Calu3 (cell line): Measurements from ENCODE around the gene GPR15. TPM values are rescaled to one million over a fixed set of nuclear protein-coding genes. Genes with fewer than 3 reads are reported as not detected.
A peak's percentile ranks its signal among the peaks of the same experiment; 100 is the strongest.

ENCODE experiments used
- Bru-seq: library from RNA; stranded (reverse); fragments of 400-500 nt; gene quantifications from one replicate; lab custom pipeline; 2021; lab: Mats Ljungman, UMichigan
- BruChase-seq, 2 experiments: library from RNA; stranded (reverse); fragments of 400-500 nt; gene quantifications; one replicate each; lab custom pipeline; 2021; lab: Mats Ljungman, UMichigan
- BruUV-seq: library from RNA; stranded (reverse); fragments of 400-500 nt; replicated peaks from 2 replicates; lab custom pipeline; 2021; lab: Mats Ljungman, UMichigan
- CTCF ChIA-PET: fragments of 300-600 bp; sonication (Branson Sonifier 250); formaldehyde crosslinking; loops from one replicate; lab custom pipeline; 2022; ENCODE audit warnings: antibody characterized with exemption; lab: Charles Lee
- DNase-seq: peaks from one replicate; pipeline ENCODE4 v3.0.0; 2022
- H3K27ac Mint-ChIP-seq: one replicate; pipeline ENCODE4 v1.8.0; 2022; ENCODE audit warnings: mixed read lengths; ENCODE audit not compliant: unreplicated experiment
- H3K27me3 Mint-ChIP-seq: one replicate; pipeline ENCODE4 v1.8.0; 2022; ENCODE audit warnings: mixed read lengths; ENCODE audit not compliant: unreplicated experiment
- H3K36me3 Mint-ChIP-seq: one replicate; pipeline ENCODE4 v1.8.0; 2022; ENCODE audit warnings: mild to moderate bottlenecking, moderate library complexity, mixed read lengths; ENCODE audit not compliant: insufficient read depth, unreplicated experiment
- H3K4me1 Mint-ChIP-seq: one replicate; pipeline ENCODE4 v1.8.0; 2022; ENCODE audit warnings: mild to moderate bottlenecking, low read depth, mixed read lengths; ENCODE audit not compliant: unreplicated experiment
- H3K4me3 Mint-ChIP-seq: one replicate; pipeline ENCODE4 v1.8.0; 2022; ENCODE audit warnings: mild to moderate bottlenecking, low read depth, moderate library complexity, mixed read lengths; ENCODE audit not compliant: unreplicated experiment
- H3K9me3 Mint-ChIP-seq: one replicate; pipeline ENCODE4 v1.8.0; 2022; ENCODE audit warnings: low read depth, mixed read lengths; ENCODE audit not compliant: unreplicated experiment
- CTCF ChIP-seq: fragments of 200-600 bp; IDR thresholded peaks from one replicate; pipeline ENCODE4 v1.8.0; 2022; ENCODE audit warnings: antibody characterized with exemption; ENCODE audit not compliant: unreplicated experiment
- intact Hi-C: fragments of 100-400 bp; cut with micrococcal nuclease; formaldehyde crosslinking; loops from one replicate; pipeline ENCODE4 v1.10.0; 2022; ENCODE audit not compliant: unreplicated experiment
- long read RNA-seq: library from polyadenylated mRNA; stranded (forward); transcript quantifications from one replicate; pipeline ENCODE4 v2.0.0, GENCODE V29; 2022
- total RNA-seq: library from RNA; stranded (reverse); gene quantifications from 2 replicates; pipeline ENCODE4 v1.2.3, GENCODE V29; 2022

The GPR15 gene
- total RNA-seq: not detected in 2 replicates
- not detected for Bru-seq, nascent RNA
- not detected for BruChase-seq, experiment 1, labeled RNA remaining after a 6-hour chase
- not detected for BruChase-seq, experiment 2, labeled RNA remaining after a 2-hour chase
- long read RNA-seq: 0 reads

- H3K4me1 Mint-ChIP-seq: no peaks in the 10 kb centered on the region
- TF ChIP-seq CTCF: no peak
- H3K36me3 Mint-ChIP-seq: no peaks in the 10 kb centered on the region
- H3K4me3 Mint-ChIP-seq: no peak within 1 kb of the TSS
- H3K27ac Mint-ChIP-seq: no peak within 1 kb of the TSS
- BruUV-seq: no TSS peak
- H3K9me3 Mint-ChIP-seq: no peaks in the 10 kb centered on the region
- no peaks in the 10 kb centered on the region for H3K27me3 Mint-ChIP-seq
- no peak for DNase-seq
- CTCF ChIA-PET: no interaction called here
- intact Hi-C loops: no loop called here
Observed at GRCh38 chr3:98531622-98532274, at the start of gene GPR15. TSS of gene GPR15 (plus strand) at chr3:98531978. CDS start at chr3:98532034, 56 bp downstream.

- Mint-ChIP-seq H3K4me3 (no peak overlapping the region), H3K27me3 (no peaks in the 10 kb centered on the region), H3K9me3 (peaks cover 4% of the 10 kb centered on the region), H3K27ac (peak overlapping the region; percentile 57), H3K36me3 (no peaks in the 10 kb centered on the region), H3K4me1 (peaks cover 9% of the 10 kb centered on the region)
- no TSS peak for BruUV-seq
- TF ChIP-seq CTCF: no peak
- intact Hi-C loops: loop anchor here (5.0 kb wide), 1 partner anchor 426 kb away; no protein-coding TSS in a partner anchor
- peak; percentile 35 for DNase-seq
- CTCF ChIA-PET: interaction anchor here (0.6 kb wide), 1 partner anchor 163 kb away, joined by 3 read pairs; no protein-coding TSS in a partner anchor
Observed at GRCh38 chr3:98482717-98483482, 48.9 kb upstream of the GPR15 start.

GRCh38 chr3:98483626-98484025, 48.2 kb upstream of the GPR15 start:
- peaks cover 9% of the 10 kb centered on the region for H3K4me1 Mint-ChIP-seq
- no peak for TF ChIP-seq CTCF
- H3K27me3 Mint-ChIP-seq: no peaks in the 10 kb centered on the region
- no peak for DNase-seq
- H3K36me3 Mint-ChIP-seq: no peaks in the 10 kb centered on the region
- BruUV-seq: no TSS peak
- H3K4me3 Mint-ChIP-seq: no peak overlapping the region
- intact Hi-C loops: loop anchor here (5.0 kb wide), 1 partner anchor 426 kb away; no protein-coding TSS in a partner anchor
- CTCF ChIA-PET: no interaction called here
- peak overlapping the region; percentile 57 for H3K27ac Mint-ChIP-seq
- peaks cover 4% of the 10 kb centered on the region for H3K9me3 Mint-ChIP-seq

DNA sequence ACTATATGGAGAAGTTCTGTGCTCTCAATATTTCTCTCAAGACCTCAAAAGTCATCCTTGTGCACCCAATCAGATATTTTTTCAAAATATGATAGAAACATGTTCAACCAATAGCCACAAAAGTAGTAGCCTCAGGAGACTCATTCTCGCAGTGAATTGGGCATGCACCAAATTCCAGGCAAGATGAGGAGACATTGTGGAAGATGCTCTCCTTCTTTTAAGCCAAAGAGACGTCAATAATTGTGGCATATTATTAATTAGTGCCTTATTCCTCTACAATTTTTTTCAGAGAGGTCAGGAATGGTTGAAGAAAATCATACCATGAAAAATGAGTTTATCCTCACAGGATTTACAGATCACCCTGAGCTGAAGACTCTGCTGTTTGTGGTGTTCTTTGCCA, 34.4 kb upstream of the GPR15 start, which contains the start of gene OR5K2:
Gene OR5K2 (plus strand): TSS at position 301 of the 400 bp plus-strand sequence. CDS start 0 bp downstream, at position 301.
- Mint-ChIP-seq H3K27ac (no peak within 1 kb of the TSS), H3K27me3 (no peaks in the 10 kb centered on the region), H3K4me1 (no peaks in the 10 kb centered on the region), H3K9me3 (no peaks in the 10 kb centered on the region), H3K4me3 (no peak within 1 kb of the TSS), H3K36me3 (no peaks in the 10 kb centered on the region)
- CTCF ChIA-PET: no interaction called here
- no peak for DNase-seq
- BruUV-seq: no TSS peak
- intact Hi-C loops: no loop called here
- no peak for TF ChIP-seq CTCF
